Bronchial epithelial cell (primary cell): ENCODE measurements around the gene AKAP10. TPM values are rescaled to one million over a fixed set of nuclear protein-coding genes. Genes with fewer than 3 reads are reported as not detected.

Experiments
- DNase-seq: peaks from one replicate; pipeline ENCODE4 v3.0.0-alpha.2; 2010; ENCODE audit warnings: low read depth
- FAIRE-seq: peaks from 2 replicates; lab custom pipeline; 2011; peaks lifted over from hg19 to GRCh38; lab: Jason Lieb, UNC
- H3K27me3 ChIP-seq: 2 replicates; pipeline ENCODE4 v1.5.1; 2011; ENCODE audit warnings: low read length; ENCODE audit not compliant: control insufficient read depth, insufficient read depth
- H3K36me3 ChIP-seq: 2 replicates; pipeline ENCODE4 v1.5.1; 2011; ENCODE audit warnings: low read length; ENCODE audit not compliant: control insufficient read depth, insufficient read depth
- H3K4me3 ChIP-seq: 2 replicates; pipeline ENCODE4 v1.5.1; 2011; ENCODE audit warnings: mild to moderate bottlenecking, low read depth, low read length, control low read depth
- total RNA-seq: library from RNA; depleted of rRNA; stranded (reverse); fragments of >200 nt; gene quantifications from 2 replicates; pipeline ENCODE4 v1.2.1, GENCODE V29; 2014
- TF ChIP-seq, protein P1 (sequence below): IDR thresholded peaks from 2 replicates; pipeline ENCODE4 v1.5.1; 2011; ENCODE audit warnings: mild to moderate bottlenecking, moderate library complexity, low read length, control low read depth, inconsistent platforms; ENCODE audit not compliant: insufficient read depth, severe bottlenecking

The AKAP10 gene
- total RNA-seq, 1 donor from 2014 or later, result 17.9 TPM

DNA sequence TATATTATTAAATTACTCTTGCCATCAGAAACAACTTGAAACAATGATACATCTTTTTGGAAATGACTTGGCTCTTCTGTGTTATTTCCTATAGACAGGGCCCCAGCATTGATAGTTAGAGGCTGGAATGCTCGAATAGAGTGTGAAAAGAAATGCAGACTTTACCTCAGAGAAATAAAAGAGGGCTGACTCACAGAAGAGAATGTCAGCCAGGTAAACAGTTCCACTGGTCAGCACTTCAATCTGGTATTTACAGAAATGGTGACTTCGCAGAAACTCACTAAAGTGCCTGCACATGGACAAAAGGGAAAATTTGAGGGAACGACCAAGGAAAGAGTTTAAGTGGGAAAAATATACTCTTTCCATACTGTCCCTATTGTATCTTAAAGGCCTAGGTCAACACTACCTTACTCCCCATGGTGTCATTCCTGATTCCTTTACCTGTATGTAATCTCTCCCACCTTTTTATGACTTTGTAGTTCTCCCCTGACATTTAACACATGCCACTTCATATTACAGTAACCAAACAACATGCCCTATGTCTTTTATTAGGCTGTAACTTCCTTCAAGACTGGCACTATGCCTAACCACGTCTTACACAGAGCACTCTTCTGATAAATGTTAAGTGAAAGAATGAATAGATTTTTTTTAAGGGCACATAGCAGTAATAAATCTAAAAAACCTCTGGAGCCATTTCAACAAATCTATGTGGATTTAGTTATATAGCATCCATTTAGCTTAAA, 36.7 kb downstream of the AKAP10 start:
- no peak for FAIRE-seq
- TF ChIP-seq, protein P1, sequence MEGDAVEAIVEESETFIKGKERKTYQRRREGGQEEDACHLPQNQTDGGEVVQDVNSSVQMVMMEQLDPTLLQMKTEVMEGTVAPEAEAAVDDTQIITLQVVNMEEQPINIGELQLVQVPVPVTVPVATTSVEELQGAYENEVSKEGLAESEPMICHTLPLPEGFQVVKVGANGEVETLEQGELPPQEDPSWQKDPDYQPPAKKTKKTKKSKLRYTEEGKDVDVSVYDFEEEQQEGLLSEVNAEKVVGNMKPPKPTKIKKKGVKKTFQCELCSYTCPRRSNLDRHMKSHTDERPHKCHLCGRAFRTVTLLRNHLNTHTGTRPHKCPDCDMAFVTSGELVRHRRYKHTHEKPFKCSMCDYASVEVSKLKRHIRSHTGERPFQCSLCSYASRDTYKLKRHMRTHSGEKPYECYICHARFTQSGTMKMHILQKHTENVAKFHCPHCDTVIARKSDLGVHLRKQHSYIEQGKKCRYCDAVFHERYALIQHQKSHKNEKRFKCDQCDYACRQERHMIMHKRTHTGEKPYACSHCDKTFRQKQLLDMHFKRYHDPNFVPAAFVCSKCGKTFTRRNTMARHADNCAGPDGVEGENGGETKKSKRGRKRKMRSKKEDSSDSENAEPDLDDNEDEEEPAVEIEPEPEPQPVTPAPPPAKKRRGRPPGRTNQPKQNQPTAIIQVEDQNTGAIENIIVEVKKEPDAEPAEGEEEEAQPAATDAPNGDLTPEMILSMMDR, result no peak
- DNase-seq, result peak; percentile 54

GRCh38 chr17:19939993-19940721, 37.5 kb downstream of the AKAP10 start:
- TF ChIP-seq, protein P1, result no peak
- H3K27me3 ChIP-seq, result no peaks in the 10 kb centered on the region
- DNase-seq, result no peak
- peaks cover 8% of the 10 kb centered on the region for H3K36me3 ChIP-seq
- no peak for FAIRE-seq
- no peak overlapping the region for H3K4me3 ChIP-seq

More for the DNA sequence above, 36.7 kb downstream of the AKAP10 start:
- Histone ChIP-seq H3K4me3 (no peak overlapping the region), H3K36me3 (peaks cover 9% of the 10 kb centered on the region), H3K27me3 (no peaks in the 10 kb centered on the region)

DNA sequence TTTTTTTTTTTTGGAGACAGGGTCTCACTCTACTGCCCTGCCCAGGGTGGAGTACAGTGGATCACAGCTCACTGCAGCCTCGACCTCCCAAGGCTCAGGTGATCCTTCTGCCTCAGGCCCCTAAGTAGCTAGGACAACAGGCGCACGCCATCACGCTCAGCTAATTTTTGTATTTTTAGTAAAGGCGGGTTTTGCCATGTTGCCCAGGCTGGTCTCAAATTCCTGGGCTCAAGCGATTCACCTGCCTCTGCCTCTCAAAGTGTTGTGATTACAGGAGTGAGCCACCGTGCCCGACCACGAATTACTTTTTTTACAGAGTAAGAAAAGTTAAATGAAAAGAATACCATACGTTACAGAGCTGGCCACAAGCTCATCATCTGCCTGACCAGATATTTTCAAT, 38.9 kb downstream of the AKAP10 start:
- no peak for FAIRE-seq
- no peak for DNase-seq
- Histone ChIP-seq H3K36me3 (peaks cover 8% of the 10 kb centered on the region), H3K4me3 (no peak overlapping the region), H3K27me3 (no peaks in the 10 kb centered on the region)
- TF ChIP-seq, protein P1, result no peak

DNA sequence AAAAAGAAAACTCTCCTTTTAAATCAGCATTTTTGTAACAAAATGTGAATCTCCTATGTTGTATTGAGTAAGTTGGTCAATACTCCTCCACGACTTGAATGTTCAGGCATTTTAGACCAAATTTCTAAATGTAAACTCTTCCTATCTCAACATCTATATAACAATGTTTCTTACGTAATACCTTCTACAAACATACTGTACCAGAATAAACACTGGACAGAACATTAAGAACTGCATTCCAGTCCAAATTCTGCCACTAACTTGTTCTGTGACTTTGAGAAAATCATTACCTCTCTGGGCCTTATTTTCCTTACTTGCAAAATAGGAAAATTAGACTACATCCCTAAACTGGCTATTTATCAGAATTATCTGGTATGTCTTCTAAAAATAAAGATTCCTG, 40.1 kb downstream of the AKAP10 start:
- no peak for DNase-seq
- FAIRE-seq, result no peak

DNA sequence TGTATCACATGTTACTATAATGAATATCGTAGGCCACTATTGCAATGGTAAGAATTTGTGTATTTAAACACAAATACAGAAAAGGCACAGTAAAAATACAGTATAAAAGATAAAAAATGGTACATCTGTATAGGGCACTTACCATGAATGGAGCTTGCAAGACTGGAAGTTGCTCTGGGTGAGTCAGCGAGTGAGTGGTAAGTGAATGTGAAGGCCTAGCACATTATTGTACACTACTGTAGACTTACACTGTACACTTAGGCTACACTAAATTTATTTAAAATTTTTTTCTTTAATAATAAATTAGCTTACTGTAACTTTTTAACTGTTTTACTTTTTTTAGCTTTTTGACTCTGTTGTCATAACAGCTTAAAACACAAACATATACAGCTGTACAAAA, 42.5 kb downstream of the AKAP10 start:
- TF ChIP-seq, protein P1, result no peak
- no peaks in the 10 kb centered on the region for H3K27me3 ChIP-seq
- DNase-seq (peak; percentile 30), FAIRE-seq (no peak)
- H3K4me3 ChIP-seq, result no peak overlapping the region
- peaks cover 12% of the 10 kb centered on the region for H3K36me3 ChIP-seq

More for the DNA sequence above, 40.1 kb downstream of the AKAP10 start:
- H3K4me3 ChIP-seq, result no peak overlapping the region
- peaks cover 8% of the 10 kb centered on the region for H3K36me3 ChIP-seq
- TF ChIP-seq, protein P1, result no peak
- H3K27me3 ChIP-seq, result no peaks in the 10 kb centered on the region
